Neuronal stem cell (in vitro differentiated cells): Measurements from ENCODE around the gene SLC25A41.

Source experiments
- DNase-seq: peaks from one replicate; pipeline ENCODE4 v3.0.0-alpha.2; 2013; ENCODE audit warnings: low spot score
- H2AFZ ChIP-seq: one replicate; pipeline ENCODE4 v1.6.1; 2013; ENCODE audit warnings: mild to moderate bottlenecking, low read length, inconsistent platforms
- H2AK5ac ChIP-seq: 2 replicates; pipeline ENCODE4 v1.6.1; 2013; ENCODE audit warnings: low read depth, mild to moderate bottlenecking, inconsistent platforms, low read length, moderate library complexity, mixed read lengths
- H2BK120ac ChIP-seq: 2 replicates; pipeline ENCODE4 v1.6.1; 2013; ENCODE audit warnings: low read depth, mild to moderate bottlenecking, inconsistent platforms, low read length, moderate library complexity, mixed read lengths
- H2BK12ac ChIP-seq: one replicate; pipeline ENCODE4 v1.6.1; 2013; ENCODE audit warnings: low read length, inconsistent platforms
- H2BK15ac ChIP-seq: 2 replicates; pipeline ENCODE4 v1.6.1; 2013; ENCODE audit warnings: mild to moderate bottlenecking, low read length, inconsistent platforms, mixed read lengths
- H2BK5ac ChIP-seq: one replicate; pipeline ENCODE4 v1.6.1; 2013; ENCODE audit warnings: inconsistent platforms, mild to moderate bottlenecking, low read length, moderate library complexity
- H3K14ac ChIP-seq: one replicate; pipeline ENCODE4 v1.6.1; 2013; ENCODE audit warnings: low read length, inconsistent platforms
- H3K18ac ChIP-seq: 2 replicates; pipeline ENCODE4 v1.6.1; 2013; ENCODE audit warnings: low read length, inconsistent platforms
- H3K23ac ChIP-seq: 2 replicates; pipeline ENCODE4 v1.6.1; 2013; ENCODE audit warnings: low read depth, mild to moderate bottlenecking, mixed read lengths, low read length, inconsistent platforms; ENCODE audit not compliant: poor library complexity
- H3K27ac ChIP-seq: replicated peaks from 3 replicates; pipeline ENCODE4 v1.5.1; 2013; ENCODE audit warnings: low read length, inconsistent platforms
- H3K27me3 ChIP-seq, 3 experiments: 2 replicates each; pipeline ENCODE4 v1.6.1; 2013; ENCODE audit warnings: low read length in 3 of 3, mild to moderate bottlenecking in 2 of 3, inconsistent platforms in 1 of 3, low read depth in 1 of 3, mixed read lengths in 1 of 3, moderate library complexity in 1 of 3; ENCODE audit not compliant: control insufficient read depth in 3 of 3, insufficient read depth in 3 of 3
- H3K36me3 ChIP-seq, 2 donors: replicated peaks in 1 of 2; 2 replicates each; pipeline ENCODE4 v1.6.1; 2013; ENCODE audit warnings: low read length in 2 of 2; ENCODE audit not compliant: control insufficient read depth in 2 of 2, insufficient read depth in 2 of 2
- H3K4ac ChIP-seq: 2 replicates; pipeline ENCODE4 v1.6.1; 2013; ENCODE audit warnings: inconsistent platforms, mild to moderate bottlenecking, low read length, moderate library complexity
- H3K4me1 ChIP-seq, 2 donors: 1 replicate in 1 of 2; 2 replicates in 1 of 2; pipeline ENCODE4 v1.6.1; 2013; ENCODE audit warnings: low read length in 2 of 2, low read depth in 1 of 2; ENCODE audit not compliant: control insufficient read depth in 2 of 2, insufficient read depth in 1 of 2
- H3K4me2 ChIP-seq: one replicate; pipeline ENCODE4 v1.6.1; 2013; ENCODE audit warnings: mild to moderate bottlenecking, low read length, inconsistent platforms; ENCODE audit not compliant: insufficient read depth, poor library complexity, severe bottlenecking
- H3K4me3 ChIP-seq, 2 donors: 2 replicates each; pipeline ENCODE4 v1.5.1; 2013; ENCODE audit warnings: low read length in 2 of 2, mild to moderate bottlenecking in 2 of 2, inconsistent platforms in 1 of 2, moderate library complexity in 1 of 2
- H3K79me1 ChIP-seq: one replicate; pipeline ENCODE4 v1.6.1; 2013; ENCODE audit warnings: low read depth, mild to moderate bottlenecking, inconsistent platforms, low read length, moderate library complexity
- H3K9ac ChIP-seq: one replicate; pipeline ENCODE4 v1.6.1; 2013; ENCODE audit warnings: mild to moderate bottlenecking, low read depth, low read length, inconsistent platforms; ENCODE audit not compliant: poor library complexity
- H3K9me3 ChIP-seq, 2 donors: replicated peaks in 1 of 2; 2 replicates each; pipeline versions ENCODE3 to v1.6.1; 2013; ENCODE audit warnings: low read length in 2 of 2, mild to moderate bottlenecking in 2 of 2, inconsistent platforms in 1 of 2, low read depth in 1 of 2, mixed read lengths in 1 of 2, moderate library complexity in 1 of 2; ENCODE audit not compliant: control insufficient read depth in 2 of 2, insufficient read depth in 1 of 2
- H4K8ac ChIP-seq: one replicate; pipeline ENCODE4 v1.6.1; 2013; ENCODE audit warnings: low read depth, mild to moderate bottlenecking, inconsistent platforms, low read length, moderate library complexity
- H4K91ac ChIP-seq: one replicate; pipeline ENCODE4 v1.6.1; 2013; ENCODE audit warnings: low read length, low read depth, mild to moderate bottlenecking, inconsistent platforms; ENCODE audit not compliant: poor library complexity
- WGBS, 2 donors: extraction: QIAGEN DNeasy Blood & Tissue Kit; methylation state at CpG; one replicate each; pipeline ENCODE4 v1.1.7; 2013; ENCODE audit warnings: missing lambda C conversion rate in 2 of 2, mixed read lengths in 1 of 2; ENCODE audit not compliant: insufficient read length in 2 of 2, insufficient replicate concordance in 1 of 2; ENCODE audit errors: extremely low coverage in 2 of 2; 5-methylcytosine and 5-hydroxymethylcytosine counted together

SLC25A41 gene

GRCh38 chr19:6480848-6481415 lies 47.4 kb upstream of the SLC25A41 start:
- H3K18ac ChIP-seq, result no peak overlapping the region
- no CpG with 5 or more reads among the region's 10 CpGs for WGBS, 2 donors
- no peak overlapping the region for H3K27ac ChIP-seq
- H2BK15ac ChIP-seq, result no peak overlapping the region
- no peak overlapping the region for H4K91ac ChIP-seq
- H3K4me3 ChIP-seq, result peak overlapping the region in 1 of 2 donors; percentile 46
- peak overlapping the region; percentile 76 for H2AFZ ChIP-seq
- no peak overlapping the region for H2BK5ac ChIP-seq
- H3K4me1 ChIP-seq, result peaks cover 2 to 6% of the 10 kb centered on the region in 2 donors
- no peak overlapping the region for H3K23ac ChIP-seq
- no peak overlapping the region for H2BK12ac ChIP-seq
- no peak for DNase-seq
- no peak overlapping the region for H2BK120ac ChIP-seq
- H3K4ac ChIP-seq, result no peak overlapping the region
- H3K27me3 ChIP-seq, result peaks cover 0 to 35% (median 8%) of the 10 kb centered on the region in 3 experiments
- H3K9me3 ChIP-seq, result peaks cover 0 to 4% of the 10 kb centered on the region in 2 donors
- H2AK5ac ChIP-seq, result no peak overlapping the region
- H4K8ac ChIP-seq, result no peak overlapping the region
- no peak overlapping the region for H3K14ac ChIP-seq
- H3K4me2 ChIP-seq, result no peak overlapping the region
- H3K36me3 ChIP-seq, result no peaks in the 10 kb centered on the region
- no peak overlapping the region for H3K9ac ChIP-seq
- no peaks in the 10 kb centered on the region for H3K79me1 ChIP-seq

- peak overlapping the region; percentile 35 for H3K18ac ChIP-seq
- peak overlapping the region; percentile 12 for H3K23ac ChIP-seq
- H3K9me3 ChIP-seq, result peaks cover 0 to 5% of the 10 kb centered on the region in 2 donors
- no peak overlapping the region for H3K9ac ChIP-seq
- H3K27ac ChIP-seq, result no peak overlapping the region
- WGBS, 2 donors, result no CpG with 5 or more reads among the region's 7 CpGs
- H2BK5ac ChIP-seq, result no peak overlapping the region
- H3K27me3 ChIP-seq, result peaks cover 3 to 45% (median 18%) of the 10 kb centered on the region in 3 experiments
- H2AK5ac ChIP-seq, result no peak overlapping the region
- H3K4me2 ChIP-seq, result no peak overlapping the region
- no peak overlapping the region for H3K14ac ChIP-seq
- H3K4me1 ChIP-seq, result peaks cover 6 to 14% of the 10 kb centered on the region in 2 donors
- no peak overlapping the region for H4K91ac ChIP-seq
- H2BK12ac ChIP-seq, result peak overlapping the region; percentile 63
- H3K79me1 ChIP-seq, result peaks cover 2% of the 10 kb centered on the region
- H4K8ac ChIP-seq, result no peak overlapping the region
- H3K4ac ChIP-seq, result no peak overlapping the region
- peak overlapping the region in 1 of 2 donors; percentile 8 for H3K4me3 ChIP-seq
- H2BK15ac ChIP-seq, result no peak overlapping the region
- no peaks in the 10 kb centered on the region for H3K36me3 ChIP-seq
- H2BK120ac ChIP-seq, result no peak overlapping the region
- no peak for DNase-seq
- H2AFZ ChIP-seq, result no peak overlapping the region
Observed at GRCh38 chr19:6479836-6480398, 46.4 kb upstream of the SLC25A41 start.

GRCh38 chr19:6478815-6479214 lies 45.3 kb upstream of the SLC25A41 start:
- Histone ChIP-seq H3K79me1 (peaks cover 2% of the 10 kb centered on the region), H3K4me1 (peaks cover 6 to 14% of the 10 kb centered on the region in 2 donors), H3K9me3 (peaks cover 0 to 5% of the 10 kb centered on the region in 2 donors), H3K18ac (no peak overlapping the region), H2AFZ (no peak overlapping the region), H2BK15ac (no peak overlapping the region), H3K27me3 (peaks cover 3 to 52% (median 18%) of the 10 kb centered on the region in 3 experiments), H4K8ac (no peak overlapping the region), H3K14ac (peak overlapping the region; percentile 71), H2AK5ac (peak overlapping the region; percentile 81), H3K23ac (no peak overlapping the region), H3K27ac (no peak overlapping the region), H3K9ac (no peak overlapping the region), H3K4ac (no peak overlapping the region), H2BK5ac (no peak overlapping the region), H2BK12ac (no peak overlapping the region), H3K4me3 (no peak overlapping the region), H3K36me3 (no peaks in the 10 kb centered on the region), H3K4me2 (no peak overlapping the region), H2BK120ac (no peak overlapping the region), H4K91ac (no peak overlapping the region)
- WGBS, 2 donors, result no CpG with 5 or more reads among the region's 13 CpGs
- no peak for DNase-seq

GRCh38 chr19:6476896-6477431 lies 43.4 kb upstream of the SLC25A41 start:
- Histone ChIP-seq H3K27me3 (peaks cover 3 to 56% (median 18%) of the 10 kb centered on the region in 3 experiments), H4K91ac (no peak overlapping the region), H3K4me2 (peak overlapping the region; percentile 78), H3K79me1 (peaks cover 2% of the 10 kb centered on the region), H2BK5ac (no peak overlapping the region), H3K18ac (peak overlapping the region; percentile 90), H3K36me3 (no peaks in the 10 kb centered on the region), H4K8ac (no peak overlapping the region), H2AFZ (peak overlapping the region; percentile 84), H2BK15ac (peak overlapping the region; percentile 64), H2BK12ac (no peak overlapping the region), H3K4ac (no peak overlapping the region), H2AK5ac (peak overlapping the region; percentile 90), H3K23ac (peak overlapping the region; percentile 17), H3K14ac (no peak overlapping the region), H3K4me3 (peak overlapping the region in 1 of 2 donors; percentile 73), H3K27ac (no peak overlapping the region), H3K4me1 (peaks cover 6 to 14% of the 10 kb centered on the region in 2 donors), H3K9me3 (peaks cover 0 to 5% of the 10 kb centered on the region in 2 donors), H3K9ac (peak overlapping the region; percentile 72), H2BK120ac (no peak overlapping the region)
- no peak for DNase-seq
- no CpG with 5 or more reads among the region's 29 CpGs for WGBS, 2 donors
